GM12801 (cell line): ENCODE results near the gene CLDN6.

Experiments used
- CTCF ChIP-seq: IDR thresholded peaks from one replicate; pipeline ENCODE4 v1.5.1; 2011; ENCODE audit warnings: control low read depth; ENCODE audit not compliant: insufficient read length; ENCODE audit errors: extremely low read depth

The CLDN6 gene

GRCh38 chr16:3009568-3010390 is 8.2 kb downstream of the CLDN6 start:
- TF ChIP-seq CTCF, result no peak

GRCh38 chr16:3008690-3009037 is 9.3 kb downstream of the CLDN6 start:
- TF ChIP-seq CTCF, result no peak

GRCh38 chr16:3007957-3008689 is 9.9 kb downstream of the CLDN6 start:
- TF ChIP-seq CTCF, result no peak

- TF ChIP-seq CTCF, result no peak
These were observed 10.7 kb downstream of the CLDN6 start for GRCh38 chr16:3007059-3007956.

- no peak for TF ChIP-seq CTCF
These were observed 13.2 kb downstream of the CLDN6 start for GRCh38 chr16:3004781-3005284.

- TF ChIP-seq CTCF, result no peak
These were observed 13.7 kb downstream of the CLDN6 start for GRCh38 chr16:3004319-3004718.
